GM23338 (cell line): ENCODE data around the gene ZBTB45. TPM values are rescaled to one million over a fixed set of nuclear protein-coding genes. Genes with fewer than 3 reads are reported as not detected.

Experiments
- CREB1 ChIP-seq: fragments of 250-450 bp; sonication (Bioruptor Pico); IDR thresholded peaks from 2 replicates; pipeline ENCODE4 v1.5.0; 2020; ENCODE audit warnings: low read depth, mild to moderate bottlenecking, moderate library complexity
- EZH2 ChIP-seq: fragments of 200-600 bp; sonication (generic); IDR thresholded peaks from one replicate; pipeline ENCODE4 v1.8.0; 2017; ENCODE audit warnings: antibody characterized with exemption, mild to moderate bottlenecking, low read depth; ENCODE audit not compliant: unreplicated experiment
- EZH2phosphoT487 ChIP-seq: fragments of 200-600 bp; sonication (generic); IDR thresholded peaks from one replicate; pipeline ENCODE4 v1.8.1; 2018; ENCODE audit warnings: antibody characterized with exemption; ENCODE audit not compliant: unreplicated experiment
- NANOG ChIP-seq: IDR thresholded peaks from 2 replicates; pipeline ENCODE4 v1.6.1; 2016; ENCODE audit warnings: antibody characterized with exemption, borderline replicate concordance
- POLR2AphosphoS5 ChIP-seq: IDR thresholded peaks from 2 replicates; pipeline ENCODE4 v1.6.1; 2016; ENCODE audit warnings: antibody characterized with exemption, low read depth
- STAT1 ChIP-seq: IDR thresholded peaks from one replicate; pipeline ENCODE4 v1.6.1; 2016; ENCODE audit warnings: antibody characterized with exemption; ENCODE audit not compliant: unreplicated experiment
- ZNF114 ChIP-seq: fragments of 250-450 bp; sonication (Bioruptor Pico); IDR thresholded peaks from 2 replicates; pipeline ENCODE4 v1.5.0; 2020; ENCODE audit warnings: mild to moderate bottlenecking, moderate library complexity
- ZNF331 ChIP-seq: fragments of 250-450 bp; sonication (Bioruptor Pico); IDR thresholded peaks from 2 replicates; pipeline ENCODE4 v1.5.0; 2020; ENCODE audit warnings: low read depth, mild to moderate bottlenecking, moderate library complexity
- polyA plus RNA-seq: library from polyadenylated mRNA; unstranded; fragments of >200 nt; fragmentation: Nextera tagmentation; extraction: Ambion mirVana; gene quantifications from 2 replicates; pipeline ENCODE4 v1.2.1, GENCODE V29; 2016
- total RNA-seq: library from RNA; depleted of rRNA; stranded (reverse); fragments of >200 nt; shearing (Covaris generic); gene quantifications from 2 replicates; pipeline ENCODE4 v1.2.3, GENCODE V29; 2014
- TF ChIP-seq, protein P1 (sequence below), 2 experiments: fragments of 200-600 bp in 1 of 2; sonication (generic) in 1 of 2; conservative IDR thresholded peaks; 2 replicates each; pipeline versions ENCODE4 v1.5.1 to v1.6.1; 2016 to 2017; ENCODE audit warnings: antibody characterized with exemption in 2 of 2, low read depth in 2 of 2, mild to moderate bottlenecking in 2 of 2, moderate library complexity in 1 of 2
- TF ChIP-seq, protein P2 (sequence below): IDR thresholded peaks from one replicate; pipeline ENCODE4 v1.6.1; 2018; ENCODE audit warnings: antibody characterized with exemption; ENCODE audit not compliant: unreplicated experiment
- TF ChIP-seq, protein P3 (sequence below): IDR thresholded peaks from 2 replicates; pipeline ENCODE4 v1.6.1; 2016; ENCODE audit warnings: antibody characterized with exemption

Gene ZBTB45
- total and polyA plus RNA-seq, 2 experiments from 2014 or later, result 9.5 to 10.4 TPM

DNA sequence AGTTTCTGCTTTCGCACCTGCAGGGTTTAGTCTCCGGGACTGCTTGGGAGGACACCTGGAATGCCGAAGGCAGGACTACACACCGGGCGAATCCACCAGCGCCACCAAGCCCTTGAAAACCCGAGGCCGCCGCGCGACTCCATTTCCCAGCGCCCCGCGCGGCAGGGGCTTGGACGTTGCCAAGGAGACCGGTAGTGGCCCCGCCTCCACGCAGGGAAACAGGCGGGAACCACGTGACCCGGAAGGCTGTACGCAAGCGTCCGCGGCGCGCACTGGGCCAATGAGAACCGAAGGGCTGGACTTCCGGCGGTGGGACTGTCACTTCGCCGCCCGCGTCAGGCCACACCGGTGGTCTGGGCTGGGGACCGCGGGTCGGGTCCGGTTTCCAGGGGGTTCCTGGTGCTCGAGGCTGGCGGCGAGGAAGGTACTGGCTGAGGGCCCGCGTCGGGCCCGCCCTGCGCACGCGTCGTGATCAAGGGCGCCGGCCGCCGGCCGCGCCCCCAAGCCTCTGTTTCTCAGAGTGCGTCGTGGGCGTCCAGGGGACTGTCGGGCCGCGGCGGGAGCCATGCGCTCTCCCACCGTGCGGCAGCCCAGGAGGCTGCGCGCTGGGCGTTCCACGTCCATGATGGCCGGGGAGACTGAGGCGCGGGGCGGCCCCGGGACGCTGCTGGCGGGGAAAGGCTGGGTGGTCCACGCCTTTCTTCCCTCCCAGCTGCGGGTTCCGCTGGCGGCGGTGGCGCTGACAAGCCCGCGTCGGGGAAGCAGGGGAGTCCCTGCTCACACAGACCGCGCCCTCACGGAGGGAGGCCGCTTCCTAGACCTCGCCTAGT lies 52.6 kb downstream of the ZBTB45 start, which contains the start of gene ZNF324 (continued):
- TF ChIP-seq, protein P1, sequence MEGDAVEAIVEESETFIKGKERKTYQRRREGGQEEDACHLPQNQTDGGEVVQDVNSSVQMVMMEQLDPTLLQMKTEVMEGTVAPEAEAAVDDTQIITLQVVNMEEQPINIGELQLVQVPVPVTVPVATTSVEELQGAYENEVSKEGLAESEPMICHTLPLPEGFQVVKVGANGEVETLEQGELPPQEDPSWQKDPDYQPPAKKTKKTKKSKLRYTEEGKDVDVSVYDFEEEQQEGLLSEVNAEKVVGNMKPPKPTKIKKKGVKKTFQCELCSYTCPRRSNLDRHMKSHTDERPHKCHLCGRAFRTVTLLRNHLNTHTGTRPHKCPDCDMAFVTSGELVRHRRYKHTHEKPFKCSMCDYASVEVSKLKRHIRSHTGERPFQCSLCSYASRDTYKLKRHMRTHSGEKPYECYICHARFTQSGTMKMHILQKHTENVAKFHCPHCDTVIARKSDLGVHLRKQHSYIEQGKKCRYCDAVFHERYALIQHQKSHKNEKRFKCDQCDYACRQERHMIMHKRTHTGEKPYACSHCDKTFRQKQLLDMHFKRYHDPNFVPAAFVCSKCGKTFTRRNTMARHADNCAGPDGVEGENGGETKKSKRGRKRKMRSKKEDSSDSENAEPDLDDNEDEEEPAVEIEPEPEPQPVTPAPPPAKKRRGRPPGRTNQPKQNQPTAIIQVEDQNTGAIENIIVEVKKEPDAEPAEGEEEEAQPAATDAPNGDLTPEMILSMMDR (conservative IDR thresholded peaks at IDR 0.05; ENCODE audit: low read depth in 2 of 2), result peak in 1 of 2 experiments; percentile 13; a peak in 1 of 4 replicates
- TF ChIP-seq, protein P2, sequence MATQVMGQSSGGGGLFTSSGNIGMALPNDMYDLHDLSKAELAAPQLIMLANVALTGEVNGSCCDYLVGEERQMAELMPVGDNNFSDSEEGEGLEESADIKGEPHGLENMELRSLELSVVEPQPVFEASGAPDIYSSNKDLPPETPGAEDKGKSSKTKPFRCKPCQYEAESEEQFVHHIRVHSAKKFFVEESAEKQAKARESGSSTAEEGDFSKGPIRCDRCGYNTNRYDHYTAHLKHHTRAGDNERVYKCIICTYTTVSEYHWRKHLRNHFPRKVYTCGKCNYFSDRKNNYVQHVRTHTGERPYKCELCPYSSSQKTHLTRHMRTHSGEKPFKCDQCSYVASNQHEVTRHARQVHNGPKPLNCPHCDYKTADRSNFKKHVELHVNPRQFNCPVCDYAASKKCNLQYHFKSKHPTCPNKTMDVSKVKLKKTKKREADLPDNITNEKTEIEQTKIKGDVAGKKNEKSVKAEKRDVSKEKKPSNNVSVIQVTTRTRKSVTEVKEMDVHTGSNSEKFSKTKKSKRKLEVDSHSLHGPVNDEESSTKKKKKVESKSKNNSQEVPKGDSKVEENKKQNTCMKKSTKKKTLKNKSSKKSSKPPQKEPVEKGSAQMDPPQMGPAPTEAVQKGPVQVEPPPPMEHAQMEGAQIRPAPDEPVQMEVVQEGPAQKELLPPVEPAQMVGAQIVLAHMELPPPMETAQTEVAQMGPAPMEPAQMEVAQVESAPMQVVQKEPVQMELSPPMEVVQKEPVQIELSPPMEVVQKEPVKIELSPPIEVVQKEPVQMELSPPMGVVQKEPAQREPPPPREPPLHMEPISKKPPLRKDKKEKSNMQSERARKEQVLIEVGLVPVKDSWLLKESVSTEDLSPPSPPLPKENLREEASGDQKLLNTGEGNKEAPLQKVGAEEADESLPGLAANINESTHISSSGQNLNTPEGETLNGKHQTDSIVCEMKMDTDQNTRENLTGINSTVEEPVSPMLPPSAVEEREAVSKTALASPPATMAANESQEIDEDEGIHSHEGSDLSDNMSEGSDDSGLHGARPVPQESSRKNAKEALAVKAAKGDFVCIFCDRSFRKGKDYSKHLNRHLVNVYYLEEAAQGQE, result no peak
- TF ChIP-seq NANOG (no peak), ZNF114 (CRISPR knock-in tag) (no peak), EZH2 (no peak), STAT1 (no peak), ZNF331 (CRISPR knock-in tag) (no peak), POLR2AphosphoS5 (peak; percentile 51; the same call in 1 of the 2 replicates), EZH2phosphoT487 (no peak), CREB1 (peak; percentile 81)
- TF ChIP-seq, protein P3, sequence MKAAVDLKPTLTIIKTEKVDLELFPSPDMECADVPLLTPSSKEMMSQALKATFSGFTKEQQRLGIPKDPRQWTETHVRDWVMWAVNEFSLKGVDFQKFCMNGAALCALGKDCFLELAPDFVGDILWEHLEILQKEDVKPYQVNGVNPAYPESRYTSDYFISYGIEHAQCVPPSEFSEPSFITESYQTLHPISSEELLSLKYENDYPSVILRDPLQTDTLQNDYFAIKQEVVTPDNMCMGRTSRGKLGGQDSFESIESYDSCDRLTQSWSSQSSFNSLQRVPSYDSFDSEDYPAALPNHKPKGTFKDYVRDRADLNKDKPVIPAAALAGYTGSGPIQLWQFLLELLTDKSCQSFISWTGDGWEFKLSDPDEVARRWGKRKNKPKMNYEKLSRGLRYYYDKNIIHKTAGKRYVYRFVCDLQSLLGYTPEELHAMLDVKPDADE, result peak; percentile 78
